ENCODE measurements around the gene RAB11FIP4. TPM values are rescaled to one million over a fixed set of nuclear protein-coding genes. Genes with fewer than 3 reads are reported as not detected.
A peak's percentile ranks its signal among the peaks of the same experiment; 100 is the strongest.

The RAB11FIP4 gene
- total RNA-seq, 2 donors from 2014 or later, result 0.68 to 3.7 TPM

GRCh38 chr17:31496097-31496496 lies 104.6 kb downstream of the RAB11FIP4 start:
- DNase-seq (ENCODE audit: low spot score), result no peak
- Histone ChIP-seq H3K27ac (no peak overlapping the region), H3K4me1 (ENCODE audit: control insufficient read depth in 1 of 2, low read depth in 2 of 2) (peaks cover 0 to 15% of the 10 kb centered on the region in 2 donors), H3K4me3 (no peak overlapping the region), H3K27me3 (replicated peaks; ENCODE audit: insufficient read depth) (no peaks in the 10 kb centered on the region), H3K9me3 (no peaks in the 10 kb centered on the region), H3K36me3 (no peaks in the 10 kb centered on the region)
- ATAC-seq (ENCODE audit: insufficient number of reproducible peaks, low FRiP score, low read depth), result no peak
- TF ChIP-seq CTCF (IDR thresholded peaks at IDR 0.05), result no peak

- H3K9me3 ChIP-seq, result no peaks in the 10 kb centered on the region
- H3K27ac ChIP-seq, result no peak overlapping the region
- TF ChIP-seq CTCF (IDR thresholded peaks at IDR 0.05), result no peak
- no peak for DNase-seq (ENCODE audit: low spot score)
- H3K4me1 ChIP-seq (ENCODE audit: control insufficient read depth in 1 of 2, low read depth in 2 of 2), result peaks cover 0 to 15% of the 10 kb centered on the region in 2 donors
- H3K27me3 ChIP-seq (replicated peaks; ENCODE audit: insufficient read depth), result no peaks in the 10 kb centered on the region
- H3K4me3 ChIP-seq, result no peak overlapping the region
- no peaks in the 10 kb centered on the region for H3K36me3 ChIP-seq
- ATAC-seq (ENCODE audit: insufficient number of reproducible peaks, low FRiP score, low read depth), result no peak
Measured at GRCh38 chr17:31496601-31497000, 105.1 kb downstream of the RAB11FIP4 start.

- Histone ChIP-seq H3K4me3 (no peak overlapping the region), H3K9me3 (no peaks in the 10 kb centered on the region), H3K27me3 (replicated peaks; ENCODE audit: insufficient read depth) (no peaks in the 10 kb centered on the region), H3K36me3 (no peaks in the 10 kb centered on the region), H3K27ac (no peak overlapping the region), H3K4me1 (ENCODE audit: control insufficient read depth in 1 of 2, low read depth in 2 of 2) (peaks cover 0 to 15% of the 10 kb centered on the region in 2 donors)
- DNase-seq (ENCODE audit: low spot score) (no peak), ATAC-seq (ENCODE audit: insufficient number of reproducible peaks, low FRiP score, low read depth) (no peak)
- TF ChIP-seq CTCF (IDR thresholded peaks at IDR 0.05), result no peak
Measured at GRCh38 chr17:31497431-31497830, 106.0 kb downstream of the RAB11FIP4 start.

DNA sequence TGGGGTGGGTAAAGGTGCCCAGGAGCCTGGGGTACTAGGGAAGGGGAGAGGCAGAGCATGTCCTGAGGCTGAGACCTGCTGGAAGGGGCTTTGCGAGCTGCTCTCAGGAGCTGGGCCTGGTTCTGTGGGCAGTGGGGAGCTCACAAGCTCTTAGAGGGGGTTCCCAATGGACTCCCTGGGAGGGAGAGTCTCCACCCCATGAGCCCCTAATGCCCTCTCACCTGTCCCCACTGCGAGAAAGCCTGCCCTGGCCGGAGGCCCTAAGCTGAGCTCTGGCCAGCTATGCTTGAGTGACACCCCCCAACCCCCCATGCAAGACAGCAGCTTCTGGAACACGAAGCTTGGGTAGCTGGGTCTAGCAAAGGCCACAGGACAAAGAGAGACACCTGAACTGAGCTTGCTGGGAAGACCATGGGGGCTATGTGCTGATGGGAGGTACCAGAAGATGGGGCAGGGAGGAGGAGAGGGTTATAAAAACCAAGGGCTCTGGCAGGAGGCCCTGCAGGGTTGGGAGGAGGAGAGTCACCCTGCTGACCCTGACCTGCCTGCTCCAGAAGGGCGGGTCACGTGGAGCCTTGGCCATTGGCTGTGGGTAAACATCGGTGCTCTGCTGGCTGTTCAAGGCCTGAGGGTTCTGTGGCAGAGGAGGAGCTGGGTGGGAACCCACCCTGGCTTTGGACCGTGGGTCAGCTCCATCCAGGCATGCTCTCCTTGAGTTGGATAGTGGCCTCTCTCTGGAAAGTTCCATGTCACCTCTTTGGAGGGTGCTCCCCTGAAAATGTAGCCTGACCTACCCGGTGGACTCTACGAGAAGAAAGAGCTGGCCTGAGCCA lies 106.7 kb downstream of the RAB11FIP4 start:
- Histone ChIP-seq H3K27me3 (replicated peaks; ENCODE audit: insufficient read depth) (no peaks in the 10 kb centered on the region), H3K27ac (no peak overlapping the region), H3K36me3 (no peaks in the 10 kb centered on the region), H3K4me1 (ENCODE audit: control insufficient read depth in 1 of 2, low read depth in 2 of 2) (peaks cover 0 to 15% of the 10 kb centered on the region in 2 donors), H3K9me3 (no peaks in the 10 kb centered on the region), H3K4me3 (no peak overlapping the region)
- no peak for TF ChIP-seq CTCF (IDR thresholded peaks at IDR 0.05)
- DNase-seq (ENCODE audit: low spot score) (no peak), ATAC-seq (ENCODE audit: insufficient number of reproducible peaks, low FRiP score, low read depth) (no peak)

GRCh38 chr17:31499771-31500554 lies 108.5 kb downstream of the RAB11FIP4 start:
- ATAC-seq (ENCODE audit: insufficient number of reproducible peaks, low FRiP score, low read depth) (peak; percentile 48), DNase-seq (ENCODE audit: low spot score) (no peak)
- H3K27ac ChIP-seq, result no peak overlapping the region
- H3K4me1 ChIP-seq (ENCODE audit: control insufficient read depth in 1 of 2, low read depth in 2 of 2), result peaks cover 0 to 15% of the 10 kb centered on the region in 2 donors
- H3K36me3 ChIP-seq, result no peaks in the 10 kb centered on the region
- no peaks in the 10 kb centered on the region for H3K9me3 ChIP-seq
- H3K27me3 ChIP-seq (replicated peaks; ENCODE audit: insufficient read depth), result no peaks in the 10 kb centered on the region
- TF ChIP-seq CTCF (IDR thresholded peaks at IDR 0.05), result no peak
- no peak overlapping the region for H3K4me3 ChIP-seq
